Measurements from ENCODE around the gene ARHGEF40.
A peak's percentile ranks its signal among the peaks of the same experiment; 100 is the strongest.

The ARHGEF40 gene

GRCh38 chr14:21060614-21061346, 9.3 kb upstream of the ARHGEF40 start:
- no peak for DNase-seq

GRCh38 chr14:21061347-21061668, 8.8 kb upstream of the ARHGEF40 start:
- DNase-seq, result no peak

- DNase-seq, result no peak
Measured at GRCh38 chr14:21063479-21063878, 6.6 kb upstream of the ARHGEF40 start.

- DNase-seq, result no peak
Measured at GRCh38 chr14:21066882-21067502, 3.1 kb upstream of the ARHGEF40 start.

GRCh38 chr14:21068521-21069387, 1.4 kb upstream of the ARHGEF40 start:
- DNase-seq, result peak; percentile 22

- no peak for DNase-seq
Measured at GRCh38 chr14:21069388-21070082, 569 bp upstream of the ARHGEF40 start.

- DNase-seq, result no peak
Measured at GRCh38 chr14:21070610-21071224, 613 bp downstream of the ARHGEF40 start.

- DNase-seq, result peak; percentile 59
Measured at GRCh38 chr14:21071225-21072030, 1.3 kb downstream of the ARHGEF40 start.

- DNase-seq, result no peak
Measured at GRCh38 chr14:21072031-21072473, 1.9 kb downstream of the ARHGEF40 start.

- DNase-seq, result no peak
Measured at GRCh38 chr14:21072781-21073339, 2.8 kb downstream of the ARHGEF40 start.

- DNase-seq, result no peak
Measured at GRCh38 chr14:21073921-21074320, 3.8 kb downstream of the ARHGEF40 start.

GRCh38 chr14:21074398-21075272, 4.5 kb downstream of the ARHGEF40 start:
- DNase-seq, result no peak

GRCh38 chr14:21075719-21076437, 5.8 kb downstream of the ARHGEF40 start:
- DNase-seq, result no peak

GRCh38 chr14:21077672-21078071, 7.6 kb downstream of the ARHGEF40 start:
- DNase-seq, result no peak

GRCh38 chr14:21078287-21078686, 8.2 kb downstream of the ARHGEF40 start:
- DNase-seq, result no peak

GRCh38 chr14:21078726-21079125, 8.6 kb downstream of the ARHGEF40 start:
- no peak for DNase-seq

- no peak for DNase-seq
Measured at GRCh38 chr14:21081521-21082142, 11.5 kb downstream of the ARHGEF40 start.

GRCh38 chr14:21083565-21084325, 13.6 kb downstream of the ARHGEF40 start:
- no peak for DNase-seq
